Muscle of leg (tissue), 16 donors: ENCODE data around the gene ATP5IF1. TPM values are rescaled to one million over a fixed set of nuclear protein-coding genes. Genes with fewer than 3 reads are reported as not detected.

ENCODE experiments used
- DNase-seq: peaks from one replicate; pipeline ENCODE4 v3.0.0; 2013
- H3K27ac ChIP-seq: one replicate; pipeline ENCODE4 v1.5.1; 2013; ENCODE audit warnings: mild to moderate bottlenecking, low read length, control low read depth
- H3K27me3 ChIP-seq: one replicate; pipeline ENCODE4 v1.6.1; 2013; ENCODE audit warnings: low read length; ENCODE audit not compliant: control insufficient read depth, insufficient read depth
- H3K36me3 ChIP-seq: one replicate; pipeline ENCODE4 v1.6.1; 2013; ENCODE audit warnings: low read length; ENCODE audit not compliant: control insufficient read depth, insufficient read depth
- H3K4me1 ChIP-seq: one replicate; pipeline ENCODE4 v1.6.1; 2013; ENCODE audit warnings: low read length; ENCODE audit not compliant: control insufficient read depth, insufficient read depth
- H3K4me3 ChIP-seq: one replicate; pipeline ENCODE4 v1.5.1; 2013; ENCODE audit warnings: low read length, control low read depth
- H3K9me3 ChIP-seq: replicated peaks from 2 replicates; pipeline ENCODE4 v1.6.1; 2013; ENCODE audit warnings: low read depth, low read length; ENCODE audit not compliant: control insufficient read depth
- WGBS: methylation state at CpG from one replicate; pipeline ENCODE4 v1.1.5; 2013; ENCODE audit warnings: missing lambda C conversion rate; ENCODE audit not compliant: insufficient coverage; 5-methylcytosine and 5-hydroxymethylcytosine counted together
- long read RNA-seq, 11 donors: transcript quantifications; one replicate each; lab custom pipeline, GENCODE V29; 2026
- polyA plus RNA-seq, 8 donors: library from polyadenylated mRNA; unstranded; fragments of 120-200 nt; gene quantifications; one replicate each; pipeline versions ENCODE4 v1.2.1 to v1.2.3, GENCODE V29; 2013; ENCODE audit warnings: inconsistent platforms in 1 of 8, low replicate concordance in 1 of 8; ENCODE audit not compliant: insufficient read length in 8 of 8, insufficient read depth in 1 of 8
- total RNA-seq: library from RNA; stranded (reverse); fragments of 120-200 nt; gene quantifications from one replicate; pipeline ENCODE4 v1.2.4, GENCODE V29; 2013

ATP5IF1 gene
- 72.7 TPM for total RNA-seq
- 100 to 1,000 TPM in 5 of 8 donors, 10 to 100 TPM in 3; 85.7 to 116 (median 102) TPM for polyA plus RNA-seq
- long read RNA-seq, donor 1, transcript ATP5IF1-201 (3 exons, 494 nt), result major isoform, 22 of 26 reads
- long read RNA-seq, donor 1, partial matches to known transcripts, result 0 of 26 reads
- long read RNA-seq, donor 1, other reads (novel, unspliced or antisense), result 0 of 26 reads
- long read RNA-seq, donor 2, transcript ATP5IF1-201 (3 exons, 494 nt), result major isoform, 9 of 10 reads
- long read RNA-seq, donor 2, partial matches to known transcripts, result 0 of 10 reads
- long read RNA-seq, donor 2, other reads (novel, unspliced or antisense), result 0 of 10 reads
- long read RNA-seq, donor 3, transcript ATP5IF1-201 (3 exons, 494 nt), result major isoform, 40 of 42 reads
- long read RNA-seq, donor 3, partial matches to known transcripts, result 0 of 42 reads
- long read RNA-seq, donor 3, other reads (novel, unspliced or antisense), result 0 of 42 reads
- long read RNA-seq, donor 4, transcript ATP5IF1-202 (2 exons, 1,855 nt), result minor isoform, 8 of 58 reads
- long read RNA-seq, donor 4, transcript ATP5IF1-201 (3 exons, 494 nt), result major isoform, 49 of 58 reads
- long read RNA-seq, donor 4, partial matches to known transcripts, result 0 of 58 reads
- long read RNA-seq, donor 4, other reads (novel, unspliced or antisense), result 0 of 58 reads
- long read RNA-seq, donor 5, transcript ATP5IF1-202 (2 exons, 1,855 nt), result minor isoform, 12 of 216 reads
- long read RNA-seq, donor 5, transcript ATP5IF1-204 (3 exons, 599 nt), result minor isoform, 5 of 216 reads
- long read RNA-seq, donor 5, transcript ATP5IF1-201 (3 exons, 494 nt), result major isoform, 186 of 216 reads
- long read RNA-seq, donor 5, partial matches to known transcripts, result 13 of 216 reads
- long read RNA-seq, donor 5, other reads (novel, unspliced or antisense), result 0 of 216 reads
- long read RNA-seq, donor 6, transcript ATP5IF1-204 (3 exons, 599 nt), result minor isoform, 5 of 152 reads
- long read RNA-seq, donor 6, transcript ATP5IF1-201 (3 exons, 494 nt), result major isoform, 138 of 152 reads
- long read RNA-seq, donor 6, transcript ATP5IF1-202 (2 exons, 1,855 nt), result minor isoform, 9 of 152 reads
- long read RNA-seq, donor 6, partial matches to known transcripts, result 0 of 152 reads
- long read RNA-seq, donor 6, other reads (novel, unspliced or antisense), result 0 of 152 reads
- long read RNA-seq, donor 7, transcript ATP5IF1-202 (2 exons, 1,855 nt), result minor isoform, 7 of 85 reads
- long read RNA-seq, donor 7, transcript ATP5IF1-201 (3 exons, 494 nt), result major isoform, 76 of 85 reads
- long read RNA-seq, donor 7, partial matches to known transcripts, result 0 of 85 reads
- long read RNA-seq, donor 7, other reads (novel, unspliced or antisense), result 0 of 85 reads
- long read RNA-seq, donor 8, transcript ATP5IF1-201 (3 exons, 494 nt), result major isoform, 63 of 81 reads
- long read RNA-seq, donor 8, transcript ATP5IF1-202 (2 exons, 1,855 nt), result minor isoform, 7 of 81 reads
- long read RNA-seq, donor 8, partial matches to known transcripts, result 11 of 81 reads
- long read RNA-seq, donor 8, other reads (novel, unspliced or antisense), result 0 of 81 reads
- long read RNA-seq, donor 9, transcript ATP5IF1-201 (3 exons, 494 nt), result major isoform, 59 of 66 reads
- long read RNA-seq, donor 9, partial matches to known transcripts, result 5 of 66 reads
- long read RNA-seq, donor 9, other reads (novel, unspliced or antisense), result 0 of 66 reads
- long read RNA-seq, donor 10, transcript ATP5IF1-202 (2 exons, 1,855 nt), result minor isoform, 9 of 119 reads
- long read RNA-seq, donor 10, transcript ATP5IF1-201 (3 exons, 494 nt), result major isoform, 93 of 119 reads
- long read RNA-seq, donor 10, partial matches to known transcripts, result 15 of 119 reads
- long read RNA-seq, donor 10, other reads (novel, unspliced or antisense), result 0 of 119 reads
- long read RNA-seq, donor 11, transcript ATP5IF1-202 (2 exons, 1,855 nt), result minor isoform, 7 of 71 reads
- long read RNA-seq, donor 11, transcript ATP5IF1-201 (3 exons, 494 nt), result major isoform, 59 of 71 reads
- long read RNA-seq, donor 11, partial matches to known transcripts, result 5 of 71 reads
- long read RNA-seq, donor 11, other reads (novel, unspliced or antisense), result 0 of 71 reads

GRCh38 chr1:28235755-28236655 is at the start of gene ATP5IF1:
ATP5IF1 (plus strand) TSS chr1:28236124; CDS start chr1:28236184, 60 bp downstream.
- Histone ChIP-seq H3K27me3 (no peaks in the 10 kb centered on the region), H3K9me3 (no peaks in the 10 kb centered on the region), H3K27ac (peak within 1 kb of the TSS; percentile 85), H3K36me3 (peaks cover 6% of the 10 kb centered on the region), H3K4me3 (peak within 1 kb of the TSS; percentile 76), H3K4me1 (peaks cover 21% of the 10 kb centered on the region)
- WGBS, result under 1% methylated on average over 51 of the region's 60 CpGs
- peak; percentile 100 for DNase-seq

DNA sequence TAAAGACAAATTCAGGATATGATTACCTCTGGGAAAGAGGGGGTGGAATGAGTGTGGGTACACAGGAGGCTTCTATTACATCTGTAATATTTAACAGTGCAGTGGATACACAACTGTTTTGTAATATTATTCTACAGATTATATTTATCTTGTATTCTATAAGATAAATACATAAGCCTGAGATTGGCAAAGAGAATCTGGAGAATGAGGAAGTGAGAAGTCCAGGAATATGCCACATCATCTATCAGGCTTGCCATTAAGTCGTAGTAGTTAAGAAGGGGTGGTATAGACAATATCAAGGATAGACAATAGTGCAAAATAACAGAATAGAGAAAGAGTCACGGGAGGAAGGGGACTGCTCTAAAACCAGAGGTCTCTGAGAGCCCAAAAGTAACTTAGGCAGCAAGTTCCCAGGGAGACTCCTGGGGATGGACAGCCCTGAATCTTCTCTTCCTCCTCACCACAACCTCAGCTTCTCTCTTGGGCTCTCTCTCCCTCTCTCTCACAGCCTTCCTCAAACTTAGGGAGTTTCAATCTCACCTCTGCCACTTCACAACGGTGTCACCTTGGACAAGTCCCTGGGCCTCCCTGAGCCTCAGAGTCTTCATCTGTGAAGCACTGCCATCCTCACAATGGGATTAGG is 45.5 kb upstream of the ATP5IF1 start:
- Histone ChIP-seq H3K27me3 (no peaks in the 10 kb centered on the region), H3K27ac (no peak overlapping the region), H3K4me1 (no peaks in the 10 kb centered on the region), H3K4me3 (no peak overlapping the region), H3K36me3 (no peaks in the 10 kb centered on the region), H3K9me3 (no peaks in the 10 kb centered on the region)
- no peak for DNase-seq
- 65% methylated on average over 1 of the region's 3 CpGs for WGBS

DNA sequence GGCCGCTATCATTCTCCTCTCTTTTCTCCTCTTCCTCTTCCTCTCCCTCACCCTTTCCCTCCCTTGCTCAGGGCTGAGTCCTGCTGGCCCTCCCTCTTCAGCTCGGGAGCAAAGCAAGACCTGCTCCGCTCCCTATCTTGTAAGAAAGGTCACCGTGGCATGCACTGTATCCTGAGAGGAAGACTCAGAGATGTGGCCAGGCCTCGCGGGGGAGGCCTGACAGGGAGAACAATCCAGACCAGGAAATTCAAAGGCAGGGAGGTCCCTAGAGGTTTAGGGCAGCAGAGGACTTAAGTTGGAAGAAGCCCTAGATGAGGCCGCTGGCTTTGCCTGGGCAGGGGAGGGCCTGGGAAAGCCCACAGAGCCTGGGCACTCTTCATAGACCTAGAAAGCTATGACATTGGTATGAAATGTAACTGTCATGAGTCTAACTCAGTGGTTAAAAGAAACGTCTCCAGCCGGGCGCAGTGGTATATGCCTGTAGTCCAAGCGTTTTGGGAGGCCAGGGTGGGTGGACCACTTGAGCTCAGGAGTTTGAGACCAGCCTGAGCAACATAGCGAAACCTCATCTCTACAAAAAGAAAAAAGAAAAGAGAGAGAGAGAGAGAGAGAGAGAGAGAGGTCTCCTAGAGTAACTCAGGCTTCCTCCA is 44.8 kb upstream of the ATP5IF1 start:
- Histone ChIP-seq H3K27ac (no peak overlapping the region), H3K4me3 (no peak overlapping the region), H3K27me3 (no peaks in the 10 kb centered on the region), H3K4me1 (no peaks in the 10 kb centered on the region), H3K9me3 (no peaks in the 10 kb centered on the region), H3K36me3 (no peaks in the 10 kb centered on the region)
- DNase-seq, result no peak
- 54% methylated on average over 10 of the region's 12 CpGs for WGBS

GRCh38 chr1:28193701-28194161 is 42.2 kb upstream of the ATP5IF1 start:
- no peak overlapping the region for H3K4me3 ChIP-seq
- DNase-seq, result no peak
- no peaks in the 10 kb centered on the region for H3K9me3 ChIP-seq
- H3K27ac ChIP-seq, result no peak overlapping the region
- peaks cover 14% of the 10 kb centered on the region for H3K4me1 ChIP-seq
- no peaks in the 10 kb centered on the region for H3K27me3 ChIP-seq
- H3K36me3 ChIP-seq, result peaks cover 9% of the 10 kb centered on the region
- 60% methylated on average over 1 of the region's 8 CpGs for WGBS

DNA sequence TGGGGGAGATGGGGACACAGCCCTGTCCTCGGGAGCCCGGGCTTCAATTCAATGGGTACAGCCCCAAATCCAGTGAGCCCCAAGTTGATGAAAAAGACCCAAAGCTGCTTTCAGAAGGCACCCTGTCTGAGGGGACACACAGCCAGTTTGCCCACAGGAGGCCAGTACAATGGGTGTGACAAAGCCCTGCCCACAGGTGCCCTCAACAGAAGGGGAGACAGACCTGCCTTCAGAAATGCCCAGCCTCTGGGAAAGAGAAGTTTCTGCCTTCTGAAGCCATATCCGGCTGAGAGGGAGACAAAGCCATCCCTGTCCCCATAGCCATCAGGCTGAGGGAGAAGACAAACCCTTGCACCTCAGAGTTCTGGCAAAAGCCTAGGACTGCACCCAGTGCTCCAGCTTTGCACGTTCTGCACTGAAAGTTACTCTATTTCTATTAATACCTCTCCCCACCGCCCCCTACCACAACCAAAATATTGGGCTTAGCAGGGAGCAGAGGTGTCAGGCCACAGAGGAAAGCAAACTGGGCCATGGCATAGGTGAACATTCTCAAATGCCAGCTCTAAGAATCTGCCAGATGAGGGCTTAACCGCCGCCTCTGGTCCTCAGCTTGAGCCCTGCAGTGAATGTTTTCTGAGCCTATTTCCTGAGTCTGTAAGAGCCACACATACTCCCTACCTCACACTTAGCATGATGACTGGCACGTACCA is 41.4 kb upstream of the ATP5IF1 start:
- Histone ChIP-seq H3K4me1 (peaks cover 14% of the 10 kb centered on the region), H3K4me3 (no peak overlapping the region), H3K27me3 (no peaks in the 10 kb centered on the region), H3K9me3 (no peaks in the 10 kb centered on the region), H3K36me3 (peaks cover 17% of the 10 kb centered on the region), H3K27ac (no peak overlapping the region)
- no peak for DNase-seq
- WGBS, result 66% methylated on average over 6 of the region's 8 CpGs

DNA sequence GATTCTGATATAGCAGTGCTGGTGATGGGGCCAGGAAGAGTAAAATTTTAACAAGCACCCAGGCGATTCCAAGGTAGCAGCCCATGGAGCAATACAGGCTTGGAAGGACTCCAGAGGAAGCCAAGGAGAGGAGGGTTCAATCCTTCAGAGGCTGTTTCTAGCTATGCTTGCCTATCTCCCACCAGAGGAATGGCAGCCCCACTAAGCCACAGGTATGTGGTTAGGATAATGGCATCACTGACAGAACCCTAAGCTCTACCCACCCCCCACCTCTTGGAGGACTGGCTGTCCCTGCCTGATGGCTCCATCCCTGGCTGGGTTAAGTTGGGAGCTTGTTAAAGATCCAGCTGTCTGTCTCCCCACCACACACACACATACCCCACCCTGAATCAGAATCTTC is 40.1 kb upstream of the ATP5IF1 start:
- H3K4me3 ChIP-seq, result no peak overlapping the region
- no peaks in the 10 kb centered on the region for H3K9me3 ChIP-seq
- no peaks in the 10 kb centered on the region for H3K27me3 ChIP-seq
- H3K27ac ChIP-seq, result no peak overlapping the region
- no CpG with 5 or more reads among the region's 1 CpG for WGBS
- H3K36me3 ChIP-seq, result peaks cover 29% of the 10 kb centered on the region
- H3K4me1 ChIP-seq, result peaks cover 14% of the 10 kb centered on the region
- DNase-seq, result no peak

- H3K4me3 ChIP-seq, result no peak overlapping the region
- H3K36me3 ChIP-seq, result peaks cover 34% of the 10 kb centered on the region
- peaks cover 14% of the 10 kb centered on the region for H3K4me1 ChIP-seq
- no peak overlapping the region for H3K27ac ChIP-seq
- no peaks in the 10 kb centered on the region for H3K27me3 ChIP-seq
- no peak for DNase-seq
- H3K9me3 ChIP-seq, result no peaks in the 10 kb centered on the region
- no CpG with 5 or more reads among the region's 3 CpGs for WGBS
Measured at GRCh38 chr1:28196330-28196729, 39.6 kb upstream of the ATP5IF1 start.
